NCI-H2171 treated with DMSO at 0.1 percent for 48 hours (cell line): ENCODE data around the gene PPIA.
"Not testable (repeated sequence)": the region's sequence is repeated elsewhere in the genome, so short reads cannot be mapped to it uniquely, and the experiment has no call there.

Experiments used
- DNase-seq: peaks from one replicate; lab custom pipeline; 2025; lab: John Stamatoyannopoulos, UW

PPIA gene

GRCh38 chr7:44764081-44764480 is 32.4 kb upstream of the PPIA start:
- DNase-seq: no peak

GRCh38 chr7:44764665-44765578 is 31.6 kb upstream of the PPIA start:
- no peak for DNase-seq

GRCh38 chr7:44765579-44766415 is 30.7 kb upstream of the PPIA start:
- DNase-seq: no peak

- no peak for DNase-seq
Measured at GRCh38 chr7:44766416-44766801, 30.1 kb upstream of the PPIA start.

GRCh38 chr7:44767134-44767911 is 29.2 kb upstream of the PPIA start:
- DNase-seq: peak; percentile 83

GRCh38 chr7:44767912-44768627 is 28.4 kb upstream of the PPIA start:
- DNase-seq: peak; percentile 96

- no peak for DNase-seq
Measured at GRCh38 chr7:44768628-44769371, 27.7 kb upstream of the PPIA start.

- peak; percentile 72 for DNase-seq
Measured at GRCh38 chr7:44769376-44769775, 27.1 kb upstream of the PPIA start.

GRCh38 chr7:44769776-44770294 is 26.6 kb upstream of the PPIA start:
- DNase-seq: no peak

GRCh38 chr7:44771358-44771757 is 25.1 kb upstream of the PPIA start:
- DNase-seq: no peak

- DNase-seq: no peak
Measured at GRCh38 chr7:44772440-44772839, 24.0 kb upstream of the PPIA start.

- DNase-seq: no peak
Measured at GRCh38 chr7:44772867-44773266, 23.6 kb upstream of the PPIA start.

GRCh38 chr7:44774486-44774885 is 22.0 kb upstream of the PPIA start:
- not testable (repeated sequence) for DNase-seq

GRCh38 chr7:44775383-44776107 is 20.9 kb upstream of the PPIA start:
- DNase-seq: no peak

GRCh38 chr7:44776211-44776610 is 20.3 kb upstream of the PPIA start:
- no peak for DNase-seq

GRCh38 chr7:44782460-44782859 is 14.0 kb upstream of the PPIA start:
- DNase-seq: no peak

- no peak for DNase-seq
Measured at GRCh38 chr7:44783407-44783806, 13.1 kb upstream of the PPIA start.

GRCh38 chr7:44784364-44784763 is 12.1 kb upstream of the PPIA start:
- no peak for DNase-seq

- not testable (repeated sequence) for DNase-seq
Measured at GRCh38 chr7:44785218-44785617, 11.3 kb upstream of the PPIA start.

- no peak for DNase-seq
Measured at GRCh38 chr7:44787041-44787440, 9.4 kb upstream of the PPIA start.
